Ovary (tissue), 9 donors: ENCODE measurements around the gene GLTPD2. TPM values are rescaled to one million over a fixed set of nuclear protein-coding genes. Genes with fewer than 3 reads are reported as not detected.

Experiments used
- DNase-seq, 5 donors: peaks; one replicate each; pipeline ENCODE4 v3.0.0-alpha.2; 2019 to 2020
- H3K27ac ChIP-seq, 2 donors: fragments of 200-600 bp; one replicate each; pipeline versions ENCODE4 v1.5.1 to v1.8.0; 2019 to 2022
- H3K27me3 ChIP-seq: fragments of 200-600 bp; one replicate; pipeline ENCODE4 v1.8.0; 2022
- H3K36me3 ChIP-seq: fragments of 200-600 bp; sonication (generic); one replicate; pipeline ENCODE4 v1.5.1; 2019
- H3K4me1 ChIP-seq: one replicate; pipeline ENCODE4 v1.8.1; 2013; ENCODE audit warnings: mild to moderate bottlenecking, moderate library complexity; ENCODE audit not compliant: insufficient read depth
- H3K4me3 ChIP-seq: fragments of 200-600 bp; sonication (generic); one replicate; pipeline ENCODE4 v1.5.1; 2017
- H3K9me3 ChIP-seq, 2 donors: fragments of 200-600 bp in 1 of 2; sonication (generic) in 1 of 2; one replicate each; pipeline versions ENCODE4 v1.5.1 to v1.8.1; 2013 to 2019; ENCODE audit warnings: mild to moderate bottlenecking in 1 of 2, moderate library complexity in 1 of 2
- CTCF ChIP-seq, 3 donors: fragments of 450-650 bp in 2 of 3; fragments of 200-600 bp in 1 of 3; IDR thresholded peaks; one replicate each; pipeline versions ENCODE4 v1.5.1 to v1.8.0; 2016 to 2022; ENCODE audit warnings: antibody characterized with exemption in 3 of 3, mild to moderate bottlenecking in 1 of 3
- EP300 ChIP-seq: sonication (generic); formaldehyde crosslinking; IDR thresholded peaks from one replicate; pipeline ENCODE4 v1.6.1; 2017; ENCODE audit warnings: antibody characterized with exemption
- POLR2A ChIP-seq: fragments of 450-650 bp; IDR thresholded peaks from one replicate; pipeline ENCODE4 v1.6.1; 2017; ENCODE audit warnings: antibody characterized with exemption, mild to moderate bottlenecking, moderate library complexity
- WGBS, 3 donors: extraction: QIAGEN DNeasy Blood & Tissue Kit in 1 of 3; methylation state at CpG; one replicate each; pipeline versions ENCODE4 v1.1.5 to v1.1.7; 2013 to 2017; 5-methylcytosine and 5-hydroxymethylcytosine counted together
- intact Hi-C, 4 donors: fragments of 100-400 bp; cut with DNase I; formaldehyde crosslinking; loops; one replicate each; pipeline versions ENCODE4 v1.11.0 to v1.15.1; 2022 to 2023
- polyA plus RNA-seq, 2 donors: library from polyadenylated mRNA; stranded (reverse); fragments of 200-250 nt in 1 of 2; fragments of 350-450 nt in 1 of 2; fragmentation: Illumina TruSeq in 1 of 2; extraction: RNeasy Lipid Tissue Mini Kit (QIAGEN cat#74804) in 1 of 2; gene quantifications; one replicate each; pipeline ENCODE4 v1.2.3, GENCODE V29; 2013 to 2014
- total RNA-seq, 7 donors: library from RNA; depleted of rRNA in 2 of 7; stranded (reverse); fragments of >200 nt in 2 of 7; fragmentation: NEBNext Ultra II Directional in 3 of 7; extraction: Animal tissue kit (Norgen Biotek cat#: 25700) in 3 of 7; gene quantifications; one replicate each; pipeline versions ENCODE4 v1.1.0 to v1.2.4, GENCODE V29; 2016 to 2023
- donor health status: DM: no; HTN: no; CAD: no; lungs with moderate emphysema.
- donor health status: DM: no; HTN: no; CAD: no.
- donor health status: Bipolar disorder and iron deficiency.
- donor health status: DM: yes; HTN: yes; CAD: no.
- donor health status: DM: no; HTN: no; CAD: no.
- donor health status: DM: yes; HTN: yes; CAD: no.

Gene GLTPD2
- total and polyA plus RNA-seq, 9 donors: not detected

GRCh38 chr17:4815043-4815675 is 26.4 kb downstream of the GLTPD2 start:
- DNase-seq: no peak
- H3K36me3 ChIP-seq: no peaks in the 10 kb centered on the region
- 78 to 85% (median 81%) methylated on average over 7 of the region's 7 CpGs for WGBS, 3 donors
- no peaks in the 10 kb centered on the region for H3K9me3 ChIP-seq
- no peak overlapping the region for H3K27ac ChIP-seq
- intact Hi-C loops: no loop called here
- no peaks in the 10 kb centered on the region for H3K4me1 ChIP-seq
- TF ChIP-seq POLR2A (no peak), EP300 (no peak), CTCF (IDR thresholded peaks at IDR 0.05) (no peak)
- H3K4me3 ChIP-seq: no peak overlapping the region
- H3K27me3 ChIP-seq: no peaks in the 10 kb centered on the region

GRCh38 chr17:4816826-4817225 is 28.1 kb downstream of the GLTPD2 start:
- DNase-seq: no peak
- H3K4me1 ChIP-seq: no peaks in the 10 kb centered on the region
- H3K9me3 ChIP-seq: no peaks in the 10 kb centered on the region
- no peak overlapping the region for H3K4me3 ChIP-seq
- H3K27ac ChIP-seq: no peak overlapping the region
- TF ChIP-seq CTCF (IDR thresholded peaks at IDR 0.05) (no peak), EP300 (no peak), POLR2A (no peak)
- H3K27me3 ChIP-seq: no peaks in the 10 kb centered on the region
- intact Hi-C loops: no loop called here
- no peaks in the 10 kb centered on the region for H3K36me3 ChIP-seq
- WGBS, 3 donors: 82 to 91% (median 87%) methylated on average over 13 of the region's 13 CpGs

GRCh38 chr17:4818276-4818675 is 29.5 kb downstream of the GLTPD2 start:
- H3K4me3 ChIP-seq: no peak overlapping the region
- no peaks in the 10 kb centered on the region for H3K9me3 ChIP-seq
- no peak for DNase-seq
- no peaks in the 10 kb centered on the region for H3K27me3 ChIP-seq
- intact Hi-C loops: no loop called here
- no peak for TF ChIP-seq CTCF (IDR thresholded peaks at IDR 0.05)
- no peak for TF ChIP-seq EP300
- WGBS, 3 donors: 72 to 76% (median 73%) methylated on average over 12 of the region's 12 CpGs
- H3K36me3 ChIP-seq: no peaks in the 10 kb centered on the region
- no peak overlapping the region for H3K27ac ChIP-seq
- H3K4me1 ChIP-seq: no peaks in the 10 kb centered on the region

- Histone ChIP-seq H3K9me3 (no peaks in the 10 kb centered on the region), H3K27ac (no peak overlapping the region), H3K4me1 (no peaks in the 10 kb centered on the region), H3K27me3 (no peaks in the 10 kb centered on the region), H3K36me3 (no peaks in the 10 kb centered on the region), H3K4me3 (no peak overlapping the region)
- TF ChIP-seq EP300: no peak
- DNase-seq: no peak
- intact Hi-C loops: no loop called here
- 55 to 60% (median 59%) methylated on average over 3 of the region's 3 CpGs for WGBS, 3 donors
Observed at GRCh38 chr17:4822835-4823234, 34.1 kb downstream of the GLTPD2 start.

GRCh38 chr17:4823373-4824089 is 34.8 kb downstream of the GLTPD2 start:
- Histone ChIP-seq H3K9me3 (no peaks in the 10 kb centered on the region), H3K27me3 (no peaks in the 10 kb centered on the region), H3K4me1 (no peaks in the 10 kb centered on the region), H3K4me3 (no peak overlapping the region), H3K27ac (no peak overlapping the region), H3K36me3 (no peaks in the 10 kb centered on the region)
- TF ChIP-seq POLR2A (no peak), CTCF (IDR thresholded peaks at IDR 0.05) (no peak), EP300 (no peak)
- 63 to 68% (median 66%) methylated on average over 12 of the region's 12 CpGs for WGBS, 3 donors
- no peak for DNase-seq
- intact Hi-C loops: no loop called here
